Heart left ventricle (tissue), 16 donors: ENCODE results near the gene ANKRD44. TPM values are rescaled to one million over a fixed set of nuclear protein-coding genes. Genes with fewer than 3 reads are reported as not detected.
"Not testable (repeated sequence)": the region's sequence is repeated elsewhere in the genome, so short reads cannot be mapped to it uniquely, and the experiment has no call there.

Experiments used
- ATAC-seq, 4 donors: fragments of 200-7000 bp; cut with Tn5 transposase; one replicate each; pipeline ENCODE4 v1.9.1; 2020 to 2022; ENCODE audit warnings: moderate library complexity in 4 of 4, mild to moderate bottlenecking in 3 of 4, moderate number of reproducible peaks in 1 of 4
- DNase-seq, 5 donors: peaks; one replicate each; pipeline ENCODE4 v3.0.0-alpha.2; 2020
- H3K27ac ChIP-seq, 12 donors: fragments of 200-600 bp; sonication (generic) in 4 of 12; one replicate each; pipeline versions ENCODE4 v1.5.0 to v1.8.0; 2016 to 2022; ENCODE audit warnings: mild to moderate bottlenecking in 2 of 12
- H3K27me3 ChIP-seq, 9 donors: fragments of 200-600 bp; sonication (generic) in 2 of 9; one replicate each; pipeline versions ENCODE4 v1.5.1 to v1.8.0; 2016 to 2022; ENCODE audit warnings: mild to moderate bottlenecking in 3 of 9
- H3K36me3 ChIP-seq, 9 donors: fragments of 200-600 bp; sonication (generic) in 2 of 9; one replicate each; pipeline versions ENCODE4 v1.5.0 to v1.8.0; 2018 to 2022; ENCODE audit warnings: mild to moderate bottlenecking in 2 of 9
- H3K4me1 ChIP-seq, 12 donors: fragments of 200-600 bp; sonication (generic) in 4 of 12; one replicate each; pipeline versions ENCODE4 v1.5.0 to v1.8.0; 2016 to 2022; ENCODE audit warnings: mild to moderate bottlenecking in 3 of 12
- H3K4me3 ChIP-seq, 12 donors: fragments of 200-600 bp; sonication (generic) in 4 of 12; one replicate each; pipeline versions ENCODE4 v1.5.0 to v1.8.0; 2017 to 2022; ENCODE audit warnings: mild to moderate bottlenecking in 9 of 12, moderate library complexity in 4 of 12
- H3K9me3 ChIP-seq, 12 donors: fragments of 200-600 bp; sonication (generic) in 4 of 12; one replicate each; pipeline versions ENCODE4 v1.5.0 to v1.8.0; 2016 to 2022; ENCODE audit warnings: mild to moderate bottlenecking in 1 of 12
- POLR2A ChIP-seq, 2 donors: fragments of 450-650 bp; IDR thresholded peaks; one replicate each; pipeline ENCODE4 v1.6.1; 2017; ENCODE audit warnings: antibody characterized with exemption in 2 of 2, mild to moderate bottlenecking in 2 of 2, moderate library complexity in 2 of 2
- WGBS, 4 donors: extraction: QIAGEN DNeasy Blood & Tissue Kit in 2 of 4; methylation state at CpG; one replicate each; pipeline versions ENCODE4 v1.1.5 to v1.1.7; 2013 to 2018; 5-methylcytosine and 5-hydroxymethylcytosine counted together
- intact Hi-C, 10 donors: fragments of 100-400 bp; cut with DNase I; formaldehyde crosslinking; loops; one replicate each; pipeline versions ENCODE4 v1.11.1 to v1.14.2; 2022
- polyA plus RNA-seq, 2 donors: library from polyadenylated mRNA; stranded (reverse); fragments of 200-250 nt; gene quantifications; one replicate each; pipeline ENCODE4 v1.2.3, GENCODE V29; 2013
- total RNA-seq, 9 donors: library from RNA; depleted of rRNA in 2 of 9; stranded (reverse); fragments of >200 nt in 2 of 9; fragmentation: NEBNext Ultra II Directional in 3 of 9; extraction: Animal tissue kit (Norgen Biotek cat#: 25700) in 3 of 9; gene quantifications; one replicate each; pipeline versions ENCODE4 v1.1.0 to v1.2.4, GENCODE V29; 2016 to 2023
- TF ChIP-seq, protein P1 (sequence below), 12 donors: fragments of 200-600 bp; sonication (generic) in 4 of 12; IDR thresholded peaks; one replicate each; pipeline versions ENCODE4 v1.5.0 to v1.8.0; 2018 to 2022; ENCODE audit warnings: antibody characterized with exemption in 12 of 12, mild to moderate bottlenecking in 5 of 12
- donor health status: ischemic (EF 13 %, LVEDD 7.1; RV severe dilation, severe dysfunction).
- donor health status: healthy with polysubstance abuse.
- donor health status: DM: no; HTN: yes; CAD: no.
- donor health status: DM: no; HTN: no; CAD: no.
- donor health status: ischemic (EF 25% LVEDD 6.9; RV normal size, moderate dysfunction).
- donor health status: ischemic (EF 25% LVEDD 5.7; RV mildly dilated, moderate dysfunction).
- donor health status: healthy.
- donor health status: DM: yes; HTN: yes; CAD: no.
- donor health status: ischemic (EF 35%, LVEDD 5.7; RV mildly dilated, moderate dysfunction).
- donor health status: nonischemic (EF 11% LVEDD 7.7; RV severe dilation, severe dysfunction).
- donor health status: DM: yes; HTN: yes; CAD: no.
- donor health status: PGD.
- donor health status: ischemic (EF 29% LVEDD 5.4; RV normal size, mild dysfunction).
- donor health status: nonischemic (EF 23%, LVEDD 6.1; RV moderate dilation, normal function).

Gene ANKRD44
- total and polyA plus RNA-seq, 11 donors, result 2.4 to 30.6 (median 8.4) TPM

DNA sequence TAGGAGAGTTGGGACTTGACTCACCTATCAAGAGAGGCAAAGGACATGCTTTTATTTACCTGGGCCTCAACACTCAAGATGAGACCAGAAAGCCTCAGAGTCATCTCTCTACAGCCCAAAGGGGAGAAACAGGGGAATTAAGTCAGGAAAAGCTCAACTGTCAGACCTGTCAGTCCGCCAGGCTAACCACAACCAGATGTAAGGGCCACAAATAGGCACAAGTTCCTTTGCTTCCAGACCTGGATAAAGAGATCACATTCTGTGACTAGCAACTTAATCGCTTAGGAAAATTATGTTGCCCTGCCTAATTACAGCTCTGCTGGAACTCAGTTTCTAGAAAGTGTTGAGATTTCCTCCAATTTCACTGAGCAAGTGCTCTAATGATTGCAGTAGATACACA is 67.9 kb downstream of the ANKRD44 start:
- H3K4me3 ChIP-seq, result no peak overlapping the region
- WGBS, 4 donors, result 91 to 100% (median 96%) methylated on average over 2 of the region's 2 CpGs
- H3K27me3 ChIP-seq, result no peaks in the 10 kb centered on the region
- H3K36me3 ChIP-seq, result no peaks in the 10 kb centered on the region
- intact Hi-C loops, result no loop called here
- no peaks in the 10 kb centered on the region for H3K9me3 ChIP-seq
- peaks cover 0 to 82% (median 0%) of the 10 kb centered on the region in 12 donors for H3K4me1 ChIP-seq
- ATAC-seq, result no peak
- no peak for DNase-seq
- no peak for TF ChIP-seq POLR2A (IDR thresholded peaks at IDR 0.05)
- TF ChIP-seq, protein P1, sequence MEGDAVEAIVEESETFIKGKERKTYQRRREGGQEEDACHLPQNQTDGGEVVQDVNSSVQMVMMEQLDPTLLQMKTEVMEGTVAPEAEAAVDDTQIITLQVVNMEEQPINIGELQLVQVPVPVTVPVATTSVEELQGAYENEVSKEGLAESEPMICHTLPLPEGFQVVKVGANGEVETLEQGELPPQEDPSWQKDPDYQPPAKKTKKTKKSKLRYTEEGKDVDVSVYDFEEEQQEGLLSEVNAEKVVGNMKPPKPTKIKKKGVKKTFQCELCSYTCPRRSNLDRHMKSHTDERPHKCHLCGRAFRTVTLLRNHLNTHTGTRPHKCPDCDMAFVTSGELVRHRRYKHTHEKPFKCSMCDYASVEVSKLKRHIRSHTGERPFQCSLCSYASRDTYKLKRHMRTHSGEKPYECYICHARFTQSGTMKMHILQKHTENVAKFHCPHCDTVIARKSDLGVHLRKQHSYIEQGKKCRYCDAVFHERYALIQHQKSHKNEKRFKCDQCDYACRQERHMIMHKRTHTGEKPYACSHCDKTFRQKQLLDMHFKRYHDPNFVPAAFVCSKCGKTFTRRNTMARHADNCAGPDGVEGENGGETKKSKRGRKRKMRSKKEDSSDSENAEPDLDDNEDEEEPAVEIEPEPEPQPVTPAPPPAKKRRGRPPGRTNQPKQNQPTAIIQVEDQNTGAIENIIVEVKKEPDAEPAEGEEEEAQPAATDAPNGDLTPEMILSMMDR (IDR thresholded peaks at IDR 0.05), result no peak
- H3K27ac ChIP-seq, result no peak overlapping the region

DNA sequence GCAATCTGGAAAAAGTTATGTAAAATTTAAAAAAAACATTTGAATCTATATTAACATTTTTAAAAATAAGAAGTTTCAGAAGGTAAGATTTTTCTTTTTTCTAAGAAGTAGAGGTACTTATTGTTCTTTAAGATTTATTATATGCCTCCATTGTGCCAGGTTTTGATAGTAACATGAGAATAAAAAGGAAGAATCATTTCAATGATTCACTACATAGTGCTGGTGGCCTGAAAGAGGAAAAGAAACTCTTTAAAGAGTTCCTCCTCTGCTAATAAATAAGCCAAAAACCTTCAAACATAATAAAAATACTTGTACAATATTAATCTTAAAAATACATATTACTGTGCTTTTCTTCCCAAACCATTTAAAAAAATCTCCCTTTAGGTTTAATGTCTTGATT is 69.0 kb downstream of the ANKRD44 start:
- peaks cover 0 to 85% (median 0%) of the 10 kb centered on the region in 12 donors for H3K4me1 ChIP-seq
- intact Hi-C loops, result no loop called here
- TF ChIP-seq, protein P1 (IDR thresholded peaks at IDR 0.05), result no peak
- TF ChIP-seq POLR2A (IDR thresholded peaks at IDR 0.05), result no peak
- peak overlapping the region in 1 of 12 donors; percentile 15 for H3K27ac ChIP-seq
- H3K9me3 ChIP-seq, result no peaks in the 10 kb centered on the region
- DNase-seq (no peak), ATAC-seq (no peak)
- no peaks in the 10 kb centered on the region for H3K27me3 ChIP-seq
- H3K36me3 ChIP-seq, result no peaks in the 10 kb centered on the region
- H3K4me3 ChIP-seq, result no peak overlapping the region

- peaks cover 0 to 89% (median 0%) of the 10 kb centered on the region in 12 donors for H3K4me1 ChIP-seq
- no peaks in the 10 kb centered on the region for H3K9me3 ChIP-seq
- DNase-seq (no peak), ATAC-seq (no peak)
- H3K27me3 ChIP-seq, result no peaks in the 10 kb centered on the region
- peak overlapping the region in 1 of 12 donors; percentile 87 for H3K27ac ChIP-seq
- TF ChIP-seq, protein P1 (IDR thresholded peaks at IDR 0.05), result no peak
- TF ChIP-seq POLR2A (IDR thresholded peaks at IDR 0.05), result no peak
- 0 to 97% (median 48%) methylated on average over 1 of the region's 1 CpG for WGBS, 4 donors
- intact Hi-C loops, result no loop called here
- H3K4me3 ChIP-seq, result no peak overlapping the region
- no peaks in the 10 kb centered on the region for H3K36me3 ChIP-seq
These were observed 69.4 kb downstream of the ANKRD44 start for GRCh38 chr2:197241153-197241552.

- Histone ChIP-seq H3K4me1 (peaks cover 0 to 90% (median 0%) of the 10 kb centered on the region in 12 donors), H3K36me3 (no peaks in the 10 kb centered on the region), H3K9me3 (no peaks in the 10 kb centered on the region), H3K27ac (peak overlapping the region in 1 of 12 donors; percentile 87), H3K4me3 (peak overlapping the region in 1 of 12 donors; percentile 30), H3K27me3 (no peaks in the 10 kb centered on the region)
- WGBS, 4 donors, result 64 to 95% (median 68%) methylated on average over 1 of the region's 1 CpG
- intact Hi-C loops, result no loop called here
- DNase-seq (no peak), ATAC-seq (no peak)
- no peak for TF ChIP-seq POLR2A (IDR thresholded peaks at IDR 0.05)
- TF ChIP-seq, protein P1 (IDR thresholded peaks at IDR 0.05), result no peak
These were observed 70.0 kb downstream of the ANKRD44 start for GRCh38 chr2:197240421-197241041.

- WGBS, 4 donors, result 85 to 90% (median 87%) methylated on average over 7 of the region's 7 CpGs
- not testable (repeated sequence) for ATAC-seq
These were observed 70.6 kb downstream of the ANKRD44 start for GRCh38 chr2:197240018-197240417.

More at GRCh38 chr2:197240018-197240417, 70.6 kb downstream of the ANKRD44 start:
- H3K27me3 ChIP-seq, H3K36me3 ChIP-seq, DNase-seq, H3K9me3 ChIP-seq, intact Hi-C loops: not testable (repeated sequence)
- H3K4me3 ChIP-seq, result peak overlapping the region in 1 of 12 donors; percentile 30
- H3K27ac ChIP-seq, result peak overlapping the region in 1 of 12 donors; percentile 87
- peaks cover 0 to 90% (median 0%) of the 10 kb centered on the region in 12 donors for H3K4me1 ChIP-seq
